Activated CD4-positive, alpha-beta T cell treated with anti-CD3 and anti-CD28 coated beads, Interleukin-2, amount 50 U/mL, for 48 hours (primary cell): ENCODE data around the gene LRRTM4.

Experiments used
- DNase-seq, 2 experiments: peaks; one replicate each; pipeline ENCODE4 v3.0.0-alpha.2; 2020

LRRTM4 gene

GRCh38 chr2:77469106-77469505, 53.1 kb downstream of the LRRTM4 start:
- DNase-seq, result no peak

- no peak for DNase-seq
These were observed 62.3 kb downstream of the LRRTM4 start for GRCh38 chr2:77459840-77460239.

- DNase-seq, result no peak
These were observed 64.0 kb downstream of the LRRTM4 start for GRCh38 chr2:77458216-77458615.

GRCh38 chr2:77457665-77458064, 64.5 kb downstream of the LRRTM4 start:
- DNase-seq, result no peak

DNA sequence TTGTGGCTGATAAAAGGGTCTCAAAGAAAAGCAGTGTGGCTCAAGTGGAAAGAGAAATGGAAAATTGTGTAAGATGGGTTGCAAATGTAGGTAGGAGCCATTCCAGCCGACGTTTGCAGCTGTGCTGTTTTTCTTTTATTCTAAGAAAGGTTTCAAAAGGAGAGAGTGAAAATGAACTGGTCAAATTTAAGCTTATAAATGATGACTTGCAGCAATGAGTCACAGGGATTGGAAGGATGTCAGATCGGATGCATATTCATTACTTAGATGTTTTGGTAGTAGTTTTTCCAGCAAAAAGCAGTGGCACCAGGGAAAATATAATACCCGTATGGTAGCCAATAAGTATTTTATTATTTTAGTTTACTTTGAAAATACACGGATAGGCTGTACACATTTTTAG, 79.1 kb downstream of the LRRTM4 start:
- DNase-seq, result no peak

GRCh38 chr2:77434880-77435279, 87.3 kb downstream of the LRRTM4 start:
- DNase-seq, result no peak

DNA sequence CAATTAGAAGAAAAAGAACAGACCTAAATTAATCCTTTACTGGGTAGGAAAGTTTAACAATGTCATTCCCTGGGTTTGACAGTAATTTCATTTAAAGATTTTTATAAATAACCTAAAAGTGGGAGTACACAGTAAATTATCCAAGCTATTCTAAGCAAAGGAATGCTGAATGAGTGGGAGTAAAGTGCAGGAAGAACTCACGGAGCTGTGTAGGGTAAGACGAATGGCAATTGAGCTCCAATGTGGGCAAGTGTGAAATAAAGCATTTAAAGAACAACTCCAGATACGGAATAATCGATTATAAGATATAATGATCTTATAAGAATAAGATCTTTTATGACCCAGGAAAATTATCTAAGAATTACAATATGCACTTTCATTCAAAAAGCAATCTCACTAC, 93.2 kb downstream of the LRRTM4 start:
- no peak for DNase-seq

DNA sequence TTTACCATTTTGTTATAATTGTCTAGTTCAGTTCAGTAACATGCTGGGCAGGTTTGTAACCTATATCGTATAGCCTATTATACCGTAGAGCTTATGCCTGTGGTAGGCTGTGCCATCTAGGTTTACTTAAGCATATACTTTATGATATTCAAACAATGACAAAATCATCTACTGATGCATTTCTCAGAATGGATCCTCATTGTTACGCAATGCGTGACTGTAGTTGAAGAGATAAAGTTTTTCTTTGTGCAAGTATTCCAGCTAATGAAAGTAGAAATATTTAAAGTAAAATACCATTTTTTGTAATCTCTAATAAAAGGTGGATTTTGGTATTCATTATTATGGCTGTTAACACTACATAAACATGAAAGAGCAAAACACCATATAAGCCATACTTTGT, 100.2 kb downstream of the LRRTM4 start:
- no peak for DNase-seq

- DNase-seq, result no peak
These were observed 103.6 kb downstream of the LRRTM4 start for GRCh38 chr2:77418537-77418936.

DNA sequence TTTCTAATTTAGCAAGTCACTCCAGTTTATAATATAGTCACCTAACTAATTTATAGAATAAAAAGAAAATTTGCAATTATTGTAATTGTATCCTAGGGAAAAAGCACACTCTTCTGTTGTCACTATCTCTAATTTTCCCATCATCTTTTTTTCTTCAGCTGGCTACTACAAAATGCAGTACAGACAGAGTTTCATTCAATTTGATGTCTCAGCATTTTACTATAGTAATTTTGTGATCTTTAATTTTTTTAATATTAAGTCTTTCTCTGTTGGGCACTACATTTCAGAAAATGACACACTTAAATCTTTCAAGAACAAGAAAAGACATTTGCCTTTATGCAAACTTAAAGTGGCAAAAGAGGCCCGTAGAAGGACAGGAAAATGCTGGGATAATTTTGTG, 118.0 kb downstream of the LRRTM4 start:
- DNase-seq, result no peak

DNA sequence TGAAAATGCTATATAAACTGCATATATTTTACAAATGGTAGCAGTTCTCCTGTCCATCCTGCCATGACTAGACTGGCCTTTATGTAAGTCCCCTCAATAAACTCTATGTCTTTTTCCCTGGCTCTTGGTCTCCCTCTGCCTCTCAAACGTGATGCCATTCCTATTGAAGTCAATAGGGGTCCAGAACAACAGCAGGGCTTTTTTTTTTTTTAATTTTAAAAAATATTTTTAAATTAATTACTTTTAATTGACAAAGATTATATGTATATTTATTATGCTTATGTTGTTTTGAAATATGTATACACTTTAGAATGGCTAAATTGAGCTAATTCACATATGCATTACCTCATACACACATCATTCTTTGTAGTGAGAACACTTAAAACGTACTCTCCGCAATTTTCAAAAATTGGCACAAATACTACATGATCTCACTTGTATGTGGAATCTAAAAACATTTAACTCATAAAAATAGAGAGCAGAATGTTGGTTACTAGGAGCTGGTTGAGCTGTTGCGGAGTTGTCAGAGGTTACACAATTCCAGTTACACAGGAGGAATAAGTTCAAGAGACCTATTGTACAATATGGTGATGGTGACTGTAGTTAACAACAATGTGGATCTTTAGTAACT, 123.1 kb downstream of the LRRTM4 start:
- no peak for DNase-seq

DNA sequence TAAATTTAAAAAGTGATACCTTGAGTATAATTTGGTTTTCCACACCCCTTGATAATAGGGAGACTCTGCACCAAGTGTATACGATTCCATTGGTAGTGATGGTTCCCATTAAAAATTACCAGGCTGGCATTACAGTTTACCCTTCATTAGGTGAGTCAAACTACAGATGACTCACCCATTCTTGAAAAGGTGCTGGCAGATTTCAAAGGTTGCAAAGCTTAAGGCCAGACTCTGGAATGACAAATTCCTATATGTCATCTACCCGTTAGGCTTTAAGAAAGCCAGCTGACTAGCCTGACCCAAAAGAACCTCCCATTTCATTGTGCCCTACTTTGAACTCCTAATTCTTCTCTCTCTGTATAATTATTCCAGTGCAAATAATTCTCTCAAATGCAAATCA, 124.4 kb downstream of the LRRTM4 start:
- no peak for DNase-seq

DNA sequence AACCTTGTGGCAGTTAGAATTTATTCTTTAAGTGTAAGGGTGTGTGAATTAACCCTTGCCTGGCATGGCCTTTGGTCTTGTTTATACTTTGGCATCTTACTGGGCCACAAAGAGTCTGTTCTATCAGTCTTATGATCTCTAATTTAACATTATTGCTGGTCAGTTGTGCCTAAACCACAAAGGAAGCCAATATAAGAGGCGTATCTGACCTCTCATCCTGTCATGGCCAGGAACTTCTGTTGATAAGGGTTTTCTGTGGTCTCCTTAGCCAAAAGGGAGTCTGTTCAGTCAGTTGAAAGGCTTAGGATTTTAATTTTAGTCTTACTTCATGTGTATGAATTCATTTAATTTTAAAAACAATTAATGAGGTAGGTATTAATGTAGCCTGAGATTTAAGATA, 127.2 kb downstream of the LRRTM4 start:
- DNase-seq, result no peak

DNA sequence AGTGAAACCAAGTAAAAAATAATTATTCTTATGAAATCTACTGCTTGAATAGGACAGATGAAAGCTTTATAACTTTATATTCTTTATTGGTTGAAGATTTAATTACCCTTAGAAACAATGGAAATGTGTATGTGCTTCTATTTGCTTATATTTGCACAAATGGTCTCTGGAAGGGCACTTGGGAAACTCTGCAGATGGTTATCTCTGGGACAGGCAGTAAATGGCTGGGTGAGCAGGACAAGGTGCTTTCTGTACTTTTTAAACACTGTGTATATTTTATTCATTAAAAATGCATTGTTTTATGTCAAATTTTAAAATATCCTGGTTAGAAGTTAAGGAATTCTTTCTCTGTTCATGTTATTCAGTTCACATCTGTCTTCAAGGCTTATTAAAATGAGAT, 131.1 kb downstream of the LRRTM4 start:
- no peak for DNase-seq

DNA sequence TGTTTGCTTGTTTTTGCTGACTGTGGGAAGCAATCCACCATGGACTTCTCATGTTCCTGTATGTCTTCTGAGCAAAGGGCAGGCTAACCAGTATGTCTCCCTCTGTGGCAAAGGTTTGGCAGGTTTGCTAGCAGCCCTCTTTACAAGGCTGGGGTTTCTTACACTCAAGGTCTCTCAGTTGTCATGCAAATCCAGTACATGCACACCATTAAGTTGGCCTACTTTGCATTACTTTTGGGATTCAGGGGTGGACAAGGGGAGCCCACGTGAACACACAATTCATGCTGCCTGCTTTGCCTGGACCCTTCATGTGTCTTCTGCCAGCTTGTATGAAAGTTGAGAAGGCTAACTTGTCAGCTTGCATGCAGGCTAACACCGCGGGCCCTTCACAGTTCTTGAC, 134.9 kb downstream of the LRRTM4 start:
- no peak for DNase-seq

DNA sequence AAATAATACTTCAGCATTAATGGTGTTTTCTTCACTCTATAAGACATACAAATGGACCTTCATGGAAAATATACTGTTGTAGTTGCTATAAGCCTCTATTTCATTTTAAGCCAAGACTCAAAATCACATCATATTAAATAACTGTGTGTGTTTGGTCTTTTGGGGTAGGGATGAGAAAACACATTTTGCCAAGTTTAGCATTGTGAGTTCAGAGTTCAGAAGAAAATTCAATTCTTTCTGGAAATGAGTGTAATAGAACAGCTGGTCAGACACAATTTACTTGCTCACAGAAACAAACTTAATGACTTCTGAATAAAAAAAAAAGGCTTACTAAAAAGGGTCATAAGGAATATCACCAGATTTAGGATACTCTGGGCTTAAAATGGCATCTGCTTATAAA, 149.5 kb downstream of the LRRTM4 start:
- DNase-seq, result no peak

- no peak for DNase-seq
These were observed 151.7 kb downstream of the LRRTM4 start for GRCh38 chr2:77370511-77370910.

DNA sequence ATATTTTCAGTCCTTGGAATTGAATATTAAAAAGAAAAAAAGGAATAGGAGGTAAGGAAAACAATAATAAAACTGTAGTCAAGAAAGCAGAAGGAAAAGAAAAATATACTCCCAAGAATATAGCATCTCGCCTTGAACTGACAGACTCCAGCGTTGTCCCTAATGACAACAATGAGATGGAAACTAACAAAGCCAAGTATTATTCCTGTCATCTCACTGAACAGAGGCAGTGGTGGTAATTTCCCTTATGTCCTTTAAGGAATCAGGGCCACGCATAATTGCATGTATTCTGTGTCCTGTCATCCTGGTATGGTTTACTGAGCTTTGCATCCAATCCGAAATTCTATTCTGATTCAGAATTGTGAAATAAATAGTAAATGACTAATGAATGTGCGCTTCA, 158.9 kb downstream of the LRRTM4 start:
- no peak for DNase-seq

GRCh38 chr2:77348821-77349220, 173.4 kb downstream of the LRRTM4 start:
- no peak for DNase-seq

- DNase-seq, result no peak
These were observed 186.2 kb downstream of the LRRTM4 start for GRCh38 chr2:77336013-77336412.

DNA sequence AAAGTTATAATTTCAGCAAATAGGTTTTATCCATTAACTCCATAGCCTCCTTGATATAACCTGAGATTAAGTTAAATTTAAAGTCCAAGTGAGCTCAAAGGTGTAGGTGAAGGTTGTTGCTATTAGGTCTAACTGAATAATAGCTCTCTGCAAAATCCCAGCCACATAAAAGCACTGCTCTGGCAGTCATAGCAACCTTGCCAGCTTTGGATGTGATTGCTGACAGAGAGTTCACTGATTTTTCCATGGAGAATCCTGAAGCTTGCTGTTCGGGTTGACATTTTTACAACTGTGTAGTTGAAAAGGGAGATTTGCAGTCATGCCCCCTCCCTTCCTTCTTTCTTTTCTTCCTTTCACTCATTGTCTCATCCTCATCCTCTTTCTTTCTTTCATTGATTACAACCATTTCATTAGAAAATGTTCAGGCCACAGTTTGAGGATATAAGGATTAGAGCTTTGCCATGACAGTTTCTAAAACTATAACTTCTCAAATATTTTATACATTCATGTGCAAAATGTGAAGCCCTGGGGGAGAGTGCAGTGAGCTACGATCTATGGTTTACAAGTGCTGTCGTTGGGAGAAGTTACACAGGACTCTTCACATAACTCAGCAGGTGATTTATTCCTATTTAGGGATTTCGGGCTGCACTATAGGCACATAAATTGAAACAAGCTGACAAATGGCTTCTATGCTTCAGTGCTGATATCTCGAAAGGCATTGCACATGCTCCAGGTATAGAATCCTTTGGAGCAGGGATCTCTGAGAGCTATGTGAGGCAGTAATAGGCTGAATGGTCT, 193.8 kb downstream of the LRRTM4 start:
- no peak for DNase-seq

DNA sequence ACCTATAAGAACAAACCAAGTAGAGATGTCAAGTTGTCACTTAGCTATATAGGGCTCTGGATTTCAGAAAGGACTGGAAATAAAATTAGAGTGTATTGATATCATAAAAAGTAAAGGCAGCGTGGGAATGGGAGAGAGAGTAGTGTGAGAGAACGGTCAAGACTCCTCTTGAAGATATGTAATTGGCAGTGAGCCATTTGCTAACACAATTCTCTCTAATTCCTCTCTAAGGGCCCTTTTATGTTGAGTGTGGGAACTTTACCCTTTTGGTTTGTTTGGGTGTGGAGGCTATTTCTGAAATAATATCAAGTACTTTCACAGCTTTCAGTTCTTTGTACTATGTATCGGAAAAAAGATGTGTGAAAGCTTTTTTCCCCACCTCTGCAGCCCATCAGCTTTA, 196.8 kb downstream of the LRRTM4 start:
- DNase-seq, result no peak

- DNase-seq, result no peak
These were observed 199.7 kb downstream of the LRRTM4 start for GRCh38 chr2:77322431-77322830.

DNA sequence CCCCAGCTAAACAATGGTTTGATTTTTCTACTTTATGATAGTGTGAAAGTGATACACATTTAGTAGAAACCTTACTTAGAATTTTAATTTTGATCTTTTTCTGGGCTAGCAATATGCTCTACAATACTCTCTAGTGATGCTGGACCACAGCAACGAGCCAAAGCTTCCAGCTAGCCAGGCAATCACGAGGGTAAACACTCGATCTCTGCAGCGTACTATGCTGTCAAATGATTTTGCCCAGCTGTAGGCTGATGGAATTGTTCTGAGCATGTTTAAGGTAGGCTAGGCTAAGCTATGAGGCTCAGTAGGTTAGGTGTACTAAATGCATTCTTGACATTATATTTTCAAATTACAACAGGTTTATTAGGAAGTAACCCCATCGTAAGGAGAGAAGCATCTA, 207.5 kb downstream of the LRRTM4 start:
- DNase-seq, result no peak

- DNase-seq, result no peak
These were observed 211.8 kb downstream of the LRRTM4 start for GRCh38 chr2:77310416-77310815.
